ENCODE measurements around the gene UBASH3B.
"Not testable (repeated sequence)": the region's sequence is repeated elsewhere in the genome, so short reads cannot be mapped to it uniquely, and the experiment has no call there.

UBASH3B gene

GRCh38 chr11:122813894-122814270 lies 158.4 kb downstream of the UBASH3B start:
- DNase-seq (ENCODE audit: low spot score): no peak

- DNase-seq (ENCODE audit: low spot score): no peak
These were observed 158.9 kb downstream of the UBASH3B start for GRCh38 chr11:122814401-122814800.

- DNase-seq (ENCODE audit: low spot score): no peak
These were observed 160.4 kb downstream of the UBASH3B start for GRCh38 chr11:122815900-122816299.

- DNase-seq (ENCODE audit: low spot score): no peak
These were observed 161.4 kb downstream of the UBASH3B start for GRCh38 chr11:122816761-122817520.

GRCh38 chr11:122820158-122820557 lies 164.6 kb downstream of the UBASH3B start:
- DNase-seq (ENCODE audit: low spot score): no peak

- no peak for DNase-seq (ENCODE audit: low spot score)
These were observed 165.6 kb downstream of the UBASH3B start for GRCh38 chr11:122821169-122821568.

GRCh38 chr11:122822241-122822640 lies 166.7 kb downstream of the UBASH3B start:
- DNase-seq (ENCODE audit: low spot score): no peak

GRCh38 chr11:122823564-122823963 lies 168.0 kb downstream of the UBASH3B start:
- no peak for DNase-seq (ENCODE audit: low spot score)

- not testable (repeated sequence) for DNase-seq (ENCODE audit: low spot score)
These were observed 173.8 kb downstream of the UBASH3B start for GRCh38 chr11:122829371-122829770.

- not testable (repeated sequence) for DNase-seq (ENCODE audit: low spot score)
These were observed 176.8 kb downstream of the UBASH3B start for GRCh38 chr11:122832297-122832696.

- DNase-seq (ENCODE audit: low spot score): no peak
These were observed 177.4 kb downstream of the UBASH3B start for GRCh38 chr11:122832721-122833470.

GRCh38 chr11:122833846-122834464 lies 178.4 kb downstream of the UBASH3B start:
- DNase-seq (ENCODE audit: low spot score): no peak

- no peak for DNase-seq (ENCODE audit: low spot score)
These were observed 181.4 kb downstream of the UBASH3B start for GRCh38 chr11:122836916-122837315.

GRCh38 chr11:122837528-122838346 lies 182.2 kb downstream of the UBASH3B start:
- DNase-seq (ENCODE audit: low spot score): no peak

- no peak for DNase-seq (ENCODE audit: low spot score)
These were observed 188.0 kb downstream of the UBASH3B start for GRCh38 chr11:122843281-122844141.

- DNase-seq (ENCODE audit: low spot score): no peak
These were observed 191.9 kb downstream of the UBASH3B start for GRCh38 chr11:122847466-122847865.

- no peak for DNase-seq (ENCODE audit: low spot score)
These were observed 192.7 kb downstream of the UBASH3B start for GRCh38 chr11:122848186-122848585.

GRCh38 chr11:122850076-122850631 lies 194.6 kb downstream of the UBASH3B start:
- DNase-seq (ENCODE audit: low spot score): no peak

GRCh38 chr11:122851366-122851966 lies 195.9 kb downstream of the UBASH3B start:
- DNase-seq (ENCODE audit: low spot score): no peak

- DNase-seq (ENCODE audit: low spot score): no peak
These were observed 196.7 kb downstream of the UBASH3B start for GRCh38 chr11:122852074-122852795.
